Stimulated activated CD8-positive, alpha-beta memory T cell treated with anti-CD3 and anti-CD28 coated beads, Interleukin-7, amount 100 ng/mL, for 4 hours (primary cell): Measurements from ENCODE around the gene KSR2.
"Not testable (repeated sequence)": the region's sequence is repeated elsewhere in the genome, so short reads cannot be mapped to it uniquely, and the experiment has no call there.

ENCODE experiments used
- DNase-seq, 2 donors: peaks; one replicate each; pipeline ENCODE4 v3.0.0-alpha.2; 2020; ENCODE audit warnings: low read depth in 2 of 2

KSR2 gene

GRCh38 chr12:117821480-117822175, 147.2 kb downstream of the KSR2 start:
- no peak for DNase-seq

- no peak for DNase-seq
Observed at GRCh38 chr12:117820216-117820907, 148.4 kb downstream of the KSR2 start.

GRCh38 chr12:117819160-117819559, 149.6 kb downstream of the KSR2 start:
- DNase-seq = no peak

DNA sequence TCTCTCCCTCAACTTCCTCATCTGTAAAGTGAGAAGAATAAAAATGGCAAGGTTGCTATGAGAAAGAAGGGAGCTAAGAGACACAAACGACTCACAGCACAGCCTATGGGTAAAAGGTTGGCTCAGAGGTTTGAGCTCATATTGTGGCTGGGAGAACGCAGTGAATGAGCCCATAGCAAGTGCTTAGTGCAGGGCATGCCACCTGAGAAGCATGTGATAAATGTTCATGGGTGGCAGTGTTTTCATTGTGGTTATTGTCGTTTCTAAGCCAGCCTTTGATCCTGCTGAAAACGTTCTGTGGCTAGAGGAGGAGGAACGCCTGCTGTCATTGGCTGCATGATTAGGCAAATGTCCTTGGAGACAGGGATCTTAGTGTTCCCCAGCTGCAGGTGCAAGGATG, 150.4 kb downstream of the KSR2 start:
- DNase-seq = no peak

GRCh38 chr12:117809509-117809908, 159.3 kb downstream of the KSR2 start:
- no peak for DNase-seq

GRCh38 chr12:117807946-117808345, 160.8 kb downstream of the KSR2 start:
- DNase-seq = no peak

- DNase-seq = no peak
Observed at GRCh38 chr12:117807355-117807754, 161.4 kb downstream of the KSR2 start.

DNA sequence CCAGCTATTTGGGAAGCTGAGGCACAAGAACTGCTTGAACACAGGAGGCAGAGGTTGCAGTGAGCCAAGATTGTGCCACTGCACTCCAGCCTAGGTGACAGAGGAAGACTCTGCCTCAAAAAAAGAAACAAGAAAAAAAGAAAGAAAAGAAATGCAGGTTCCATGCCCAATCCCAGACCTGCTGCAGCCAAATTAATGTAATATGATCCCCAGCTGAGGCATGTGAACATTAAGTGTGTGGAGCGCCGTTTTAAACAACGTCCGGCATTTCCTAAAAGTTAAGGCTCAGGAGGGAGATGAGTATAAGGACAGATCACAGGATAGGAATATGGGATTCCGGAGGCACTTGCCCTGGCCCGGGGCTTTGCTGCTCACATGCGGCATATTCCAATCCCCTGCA, 162.9 kb downstream of the KSR2 start:
- DNase-seq = no peak

DNA sequence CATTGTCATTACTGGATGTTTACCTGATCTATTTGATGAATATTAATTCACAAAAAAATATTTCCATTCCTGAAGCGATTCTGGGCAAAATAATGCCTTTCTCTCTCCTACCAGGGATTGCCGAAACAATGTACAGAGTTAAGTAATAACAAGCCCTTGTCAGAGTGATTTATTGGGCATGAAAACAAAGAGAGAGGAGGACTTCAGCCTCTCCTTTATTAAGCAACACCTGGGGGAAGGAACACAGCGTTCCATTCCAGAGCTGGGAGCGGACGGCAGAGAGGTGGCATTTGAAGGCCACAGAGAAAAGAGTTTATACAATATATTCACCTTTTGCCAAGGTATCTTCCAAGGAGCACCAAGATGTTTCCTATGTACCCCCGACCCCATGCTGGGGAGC, 165.8 kb downstream of the KSR2 start:
- no peak for DNase-seq

GRCh38 chr12:117800711-117801110, 168.1 kb downstream of the KSR2 start:
- DNase-seq = not testable (repeated sequence)

GRCh38 chr12:117797202-117797601, 171.6 kb downstream of the KSR2 start:
- DNase-seq = no peak

DNA sequence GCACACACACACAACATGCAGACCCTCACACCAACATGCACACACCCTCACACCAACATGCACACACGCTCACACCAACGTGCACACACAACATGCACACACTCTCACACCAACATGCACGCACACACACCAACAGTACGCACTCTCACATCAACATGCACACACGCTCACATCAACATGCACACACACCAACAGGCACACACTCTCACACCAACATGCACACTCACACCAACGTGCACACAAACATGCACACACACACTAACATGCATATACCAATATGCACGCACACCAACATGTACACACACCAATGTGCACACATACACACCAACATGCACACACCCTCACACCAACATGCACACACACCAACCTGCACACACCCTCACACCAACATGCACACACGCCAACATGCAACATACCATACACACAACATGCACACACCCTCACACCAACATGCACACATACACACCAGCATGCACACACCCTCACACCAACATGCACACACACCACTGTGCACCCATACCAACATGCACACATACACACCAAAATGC, 175.8 kb downstream of the KSR2 start:
- no peak for DNase-seq

GRCh38 chr12:117792471-117792870, 176.3 kb downstream of the KSR2 start:
- DNase-seq = no peak

GRCh38 chr12:117790948-117791347, 177.8 kb downstream of the KSR2 start:
- DNase-seq = no peak

- no peak for DNase-seq
Observed at GRCh38 chr12:117790198-117790597, 178.6 kb downstream of the KSR2 start.

DNA sequence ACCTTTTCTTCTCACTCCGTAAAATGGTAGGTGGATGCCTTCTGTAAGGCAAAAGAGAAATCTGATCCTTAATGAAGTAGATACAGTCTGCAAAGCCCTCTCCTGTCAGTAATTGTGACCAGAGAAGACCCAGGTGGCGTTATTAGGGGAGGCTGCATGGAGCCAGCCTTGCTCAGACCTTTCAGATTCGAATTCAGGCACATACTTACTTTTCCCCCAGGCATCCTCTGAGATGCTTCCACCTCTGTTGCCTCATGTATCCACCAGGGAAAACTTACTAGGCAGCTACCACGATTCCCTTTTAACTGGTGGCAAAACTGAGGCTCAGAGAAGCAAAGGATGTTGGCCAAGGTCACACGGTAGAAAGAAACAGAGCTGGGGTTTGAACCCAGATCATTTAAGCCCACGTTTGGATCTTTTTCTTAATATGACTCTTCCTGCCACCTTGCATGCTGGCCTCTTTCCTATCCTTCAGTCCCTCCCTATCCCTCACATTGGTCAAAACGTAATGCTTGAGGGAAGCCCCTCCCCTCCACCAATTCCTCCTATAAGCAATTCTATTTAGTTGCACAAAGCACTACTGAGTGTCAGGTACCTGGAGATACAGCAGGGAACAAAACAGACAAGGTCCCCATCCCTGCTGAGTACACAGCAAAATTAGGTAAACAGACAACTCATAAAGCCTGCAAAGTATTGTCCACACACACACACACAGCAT, 179.4 kb downstream of the KSR2 start:
- DNase-seq = no peak

DNA sequence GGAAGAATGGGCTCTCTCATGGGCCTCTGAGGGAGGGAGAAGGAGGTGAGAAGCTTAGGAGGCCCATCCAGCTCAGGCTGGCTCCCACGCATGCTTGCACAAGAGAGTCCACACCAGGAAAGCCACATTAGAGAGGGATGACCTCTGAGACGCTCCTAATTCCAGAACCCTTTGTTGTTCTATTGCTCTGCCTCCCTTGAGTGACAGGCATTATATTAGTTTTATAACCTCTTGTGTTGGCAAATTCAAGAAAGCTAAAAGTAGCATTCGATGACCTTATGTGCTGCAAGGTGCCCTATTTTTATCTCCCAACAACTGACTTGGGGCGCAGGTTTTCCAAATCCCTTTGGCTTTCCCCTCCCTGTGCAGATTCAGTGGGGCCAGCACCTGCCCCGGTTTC, 190.1 kb downstream of the KSR2 start:
- DNase-seq = no peak

DNA sequence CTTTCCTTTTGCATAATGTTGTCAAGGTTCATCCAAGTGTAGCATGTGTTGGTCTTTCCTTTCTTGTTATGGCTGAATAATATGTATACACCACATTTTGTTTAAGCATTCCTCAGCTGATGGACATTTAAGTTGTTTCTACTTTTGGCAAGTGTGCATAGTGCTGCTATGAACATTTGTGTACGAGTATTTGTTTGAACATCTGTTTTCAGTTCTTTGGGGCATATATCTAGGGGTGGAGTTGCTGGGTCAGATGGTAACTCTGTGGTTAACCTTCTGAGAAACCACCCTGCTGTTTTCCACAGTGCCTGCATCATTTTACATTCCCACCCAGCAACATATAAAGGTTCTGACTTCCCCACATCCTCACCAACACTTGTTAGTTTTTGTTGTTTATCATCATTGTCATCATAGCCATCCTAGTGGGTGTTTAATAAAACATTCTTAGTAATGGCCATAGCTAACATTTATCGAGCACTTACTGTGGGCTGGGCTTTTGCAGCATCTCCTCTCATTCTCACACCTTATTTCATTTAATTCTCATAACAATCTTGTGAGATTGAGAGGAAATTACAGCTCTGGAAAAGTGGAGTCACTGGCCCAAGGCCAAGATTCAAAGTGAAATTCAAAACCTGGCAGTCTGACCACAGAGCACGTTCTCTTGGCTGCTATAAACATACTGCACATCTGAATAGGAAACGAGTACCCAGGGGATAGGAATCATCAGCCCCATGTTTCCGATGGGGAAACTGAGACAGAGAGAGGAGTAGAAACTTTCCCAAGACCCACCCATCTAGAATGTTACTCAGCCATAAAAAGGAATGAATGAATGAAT, 193.6 kb downstream of the KSR2 start:
- no peak for DNase-seq

DNA sequence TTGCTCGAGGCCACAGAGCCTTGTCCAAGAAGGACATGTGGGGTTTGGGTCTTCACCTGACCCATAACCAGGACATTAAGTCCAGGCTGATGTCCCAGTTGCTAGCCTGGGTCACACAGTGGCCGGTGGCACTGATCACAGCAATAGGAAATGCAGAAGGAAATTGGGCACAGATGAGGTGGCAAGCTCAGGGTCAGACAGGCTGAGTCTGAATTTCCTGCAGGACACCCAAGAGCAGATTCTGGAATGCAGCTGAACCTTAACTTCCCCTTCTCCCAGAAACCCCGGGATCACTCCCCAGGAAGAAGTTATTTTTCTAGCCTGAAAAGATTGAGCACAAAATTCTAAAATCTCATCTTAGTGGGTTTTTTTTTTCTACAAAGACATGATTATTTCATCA, 199.9 kb downstream of the KSR2 start:
- DNase-seq = no peak

DNA sequence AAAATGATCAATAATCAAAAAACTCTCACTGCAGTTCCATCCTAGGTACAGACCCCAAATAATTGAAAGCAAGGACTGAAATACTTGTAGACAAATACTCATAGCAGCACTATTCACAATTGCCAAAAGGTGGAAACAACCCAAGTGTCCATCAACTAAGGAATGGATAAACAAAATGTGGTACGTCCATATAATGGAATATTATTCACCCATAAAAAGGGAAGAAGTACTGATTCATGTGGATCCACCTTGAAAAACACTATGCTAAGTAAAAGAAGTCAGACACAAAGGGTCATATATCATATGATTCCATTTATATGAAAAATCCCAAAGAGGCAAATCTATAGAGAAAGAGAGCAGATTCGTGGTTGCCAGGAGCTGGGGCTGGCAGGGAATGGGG, 202.8 kb downstream of the KSR2 start:
- DNase-seq = no peak

GRCh38 chr12:117762143-117762542, 206.6 kb downstream of the KSR2 start:
- DNase-seq = no peak
